Adrenal gland (tissue), 12 donors: ENCODE data around the gene FAF1. TPM values are rescaled to one million over a fixed set of nuclear protein-coding genes. Genes with fewer than 3 reads are reported as not detected.
"Not testable (repeated sequence)": the region's sequence is repeated elsewhere in the genome, so short reads cannot be mapped to it uniquely, and the experiment has no call there.

Source experiments
- DNase-seq, 7 donors: peaks; one replicate each; pipeline ENCODE4 v3.0.0-alpha.2; 2019 to 2020
- H3K27ac ChIP-seq, 5 donors: fragments of 200-600 bp; sonication (generic) in 4 of 5; 1 replicate in 3 of 5; 2 replicates in 2 of 5; pipeline versions ENCODE4 v1.5.1 to v1.8.0; 2016 to 2020; ENCODE audit warnings: mild to moderate bottlenecking in 1 of 5
- H3K27me3 ChIP-seq: fragments of 200-600 bp; 2 replicates; pipeline ENCODE4 v1.8.0; 2021
- H3K36me3 ChIP-seq, 2 donors: fragments of 200-600 bp; replicated peaks in 1 of 2; 1 replicate in 1 of 2; 2 replicates in 1 of 2; pipeline versions ENCODE4 v1.5.1 to v1.8.0; 2018 to 2022
- H3K4me1 ChIP-seq, 2 donors: fragments of 200-600 bp; replicated peaks in 1 of 2; 1 replicate in 1 of 2; 2 replicates in 1 of 2; pipeline versions ENCODE4 v1.5.1 to v1.8.0; 2018 to 2021
- H3K4me3 ChIP-seq, 4 donors: fragments of 200-600 bp; sonication (generic) in 3 of 4; one replicate each; pipeline ENCODE4 v1.5.1; 2016 to 2018
- H3K9me3 ChIP-seq, 3 donors: fragments of 200-600 bp; sonication (generic) in 1 of 3; replicated peaks in 1 of 3; 1 replicate in 2 of 3; 2 replicates in 1 of 3; pipeline versions ENCODE4 v1.5.1 to v1.8.0; 2016 to 2021
- POLR2A ChIP-seq, 2 donors: fragments of 450-650 bp; IDR thresholded peaks; one replicate each; pipeline ENCODE4 v1.6.1; 2017; ENCODE audit warnings: antibody characterized with exemption in 2 of 2, mild to moderate bottlenecking in 2 of 2, moderate library complexity in 1 of 2
- WGBS, 4 donors: extraction: QIAGEN DNeasy Blood & Tissue Kit in 2 of 4; methylation state at CpG; one replicate each; pipeline versions ENCODE4 v1.1.5 to v1.1.7; 2013 to 2017; 5-methylcytosine and 5-hydroxymethylcytosine counted together
- intact Hi-C, 2 donors: fragments of 100-400 bp; cut with DNase I; formaldehyde crosslinking; loops; one replicate each; pipeline versions ENCODE4 v1.14.1 to v1.15.0; 2022 to 2023
- polyA plus RNA-seq, 3 donors: library from polyadenylated mRNA; stranded (reverse); fragments of 200-250 nt in 2 of 3; fragments of 350-450 nt in 1 of 3; fragmentation: Illumina TruSeq in 1 of 3; extraction: RNeasy Lipid Tissue Mini Kit (QIAGEN cat#74804) in 1 of 3; gene quantifications; one replicate each; pipeline ENCODE4 v1.2.3, GENCODE V29; 2013 to 2014
- total RNA-seq, 9 donors: library from RNA; depleted of rRNA in 4 of 9; stranded (reverse); fragments of >200 nt in 4 of 9; fragments of 120-200 nt in 1 of 9; fragmentation: NEBNext Ultra II Directional in 1 of 9; extraction: Animal tissue kit (Norgen Biotek cat#: 25700) in 1 of 9; gene quantifications; one replicate each; pipeline versions ENCODE4 v1.1.0 to v1.2.4, GENCODE V29; 2013 to 2023
- TF ChIP-seq, protein P1 (sequence below), 6 experiments: fragments of 450-650 bp in 4 of 6; fragments of 200-600 bp in 2 of 6; sonication (generic) in 1 of 6; IDR thresholded peaks; 1 replicate in 5 of 6; 2 replicates in 1 of 6; pipeline versions ENCODE4 v1.5.1 to v1.8.0; 2016 to 2021; ENCODE audit warnings: antibody characterized with exemption in 6 of 6, mild to moderate bottlenecking in 2 of 6, moderate library complexity in 1 of 6
- donor health status: healthy with polysubstance abuse.
- donor health status: Bipolar disorder and iron deficiency.
- donor health status: DM: yes; HTN: yes; CAD: no.
- donor health status: DM: no; HTN: no; CAD: no.
- donor health status: DM: no; HTN: no; CAD: no.
- donor health status: DM: yes; HTN: yes; CAD: no.

The FAF1 gene
- total and polyA plus RNA-seq, 12 donors, result 23.4 to 88.4 (median 44.5) TPM

DNA sequence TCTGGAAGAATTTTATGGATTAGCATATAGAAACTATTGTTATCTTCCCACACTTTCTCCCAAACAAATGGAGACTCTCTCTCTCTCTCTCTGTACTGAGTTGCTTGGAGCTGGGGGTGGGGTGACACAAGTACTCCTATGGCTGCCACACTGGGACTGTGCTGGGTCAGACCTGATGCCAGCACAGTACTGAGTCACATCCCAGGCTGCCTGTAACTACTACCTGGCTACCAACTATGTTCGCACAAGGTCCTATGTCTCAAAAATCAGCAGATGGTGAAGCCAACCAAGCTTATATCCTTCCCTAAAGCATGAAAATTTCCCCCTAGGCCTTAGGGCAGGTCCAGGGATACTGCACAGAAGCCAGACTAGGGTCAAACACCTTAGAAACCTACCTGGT is 66.6 kb downstream of the FAF1 start:
- no peak overlapping the region for H3K27ac ChIP-seq
- H3K36me3 ChIP-seq, result no peaks in the 10 kb centered on the region
- no peak overlapping the region for H3K4me3 ChIP-seq
- intact Hi-C loops, result no loop called here
- WGBS, 4 donors, result 93 to 100% (median 100%) methylated on average over 1 of the region's 1 CpG
- H3K9me3 ChIP-seq, result no peaks in the 10 kb centered on the region
- no peaks in the 10 kb centered on the region for H3K4me1 ChIP-seq
- H3K27me3 ChIP-seq, result no peaks in the 10 kb centered on the region
- no peak for TF ChIP-seq POLR2A (IDR thresholded peaks at IDR 0.05)
- TF ChIP-seq, protein P1, sequence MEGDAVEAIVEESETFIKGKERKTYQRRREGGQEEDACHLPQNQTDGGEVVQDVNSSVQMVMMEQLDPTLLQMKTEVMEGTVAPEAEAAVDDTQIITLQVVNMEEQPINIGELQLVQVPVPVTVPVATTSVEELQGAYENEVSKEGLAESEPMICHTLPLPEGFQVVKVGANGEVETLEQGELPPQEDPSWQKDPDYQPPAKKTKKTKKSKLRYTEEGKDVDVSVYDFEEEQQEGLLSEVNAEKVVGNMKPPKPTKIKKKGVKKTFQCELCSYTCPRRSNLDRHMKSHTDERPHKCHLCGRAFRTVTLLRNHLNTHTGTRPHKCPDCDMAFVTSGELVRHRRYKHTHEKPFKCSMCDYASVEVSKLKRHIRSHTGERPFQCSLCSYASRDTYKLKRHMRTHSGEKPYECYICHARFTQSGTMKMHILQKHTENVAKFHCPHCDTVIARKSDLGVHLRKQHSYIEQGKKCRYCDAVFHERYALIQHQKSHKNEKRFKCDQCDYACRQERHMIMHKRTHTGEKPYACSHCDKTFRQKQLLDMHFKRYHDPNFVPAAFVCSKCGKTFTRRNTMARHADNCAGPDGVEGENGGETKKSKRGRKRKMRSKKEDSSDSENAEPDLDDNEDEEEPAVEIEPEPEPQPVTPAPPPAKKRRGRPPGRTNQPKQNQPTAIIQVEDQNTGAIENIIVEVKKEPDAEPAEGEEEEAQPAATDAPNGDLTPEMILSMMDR (IDR thresholded peaks at IDR 0.05), result no peak
- no peak for DNase-seq

DNA sequence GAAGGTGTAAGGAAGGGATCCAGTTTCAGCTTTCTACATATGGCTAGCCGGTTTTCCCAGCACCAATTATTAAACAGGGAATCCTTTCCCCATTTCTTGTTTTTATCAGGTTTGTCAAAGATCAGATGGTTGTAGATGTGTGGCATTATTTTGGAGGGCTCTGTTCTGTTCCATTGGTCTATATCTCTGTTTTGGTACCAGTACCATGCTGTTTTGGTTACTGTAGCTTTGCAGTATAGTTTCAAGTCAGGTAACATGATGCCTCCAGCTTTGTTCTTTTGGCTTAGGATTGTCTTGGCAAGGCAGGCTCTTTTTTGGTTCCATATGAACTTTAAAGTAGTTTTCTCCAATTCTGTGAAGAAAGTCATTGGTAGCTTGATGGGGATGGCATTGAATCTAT is 72.5 kb downstream of the FAF1 start:
- H3K4me1 ChIP-seq, H3K4me3 ChIP-seq, H3K36me3 ChIP-seq, H3K27ac ChIP-seq, H3K27me3 ChIP-seq, H3K9me3 ChIP-seq, DNase-seq, intact Hi-C loops: not testable (repeated sequence)
- WGBS, 4 donors, result 96 to 100% (median 98%) methylated on average over 1 of the region's 1 CpG

DNA sequence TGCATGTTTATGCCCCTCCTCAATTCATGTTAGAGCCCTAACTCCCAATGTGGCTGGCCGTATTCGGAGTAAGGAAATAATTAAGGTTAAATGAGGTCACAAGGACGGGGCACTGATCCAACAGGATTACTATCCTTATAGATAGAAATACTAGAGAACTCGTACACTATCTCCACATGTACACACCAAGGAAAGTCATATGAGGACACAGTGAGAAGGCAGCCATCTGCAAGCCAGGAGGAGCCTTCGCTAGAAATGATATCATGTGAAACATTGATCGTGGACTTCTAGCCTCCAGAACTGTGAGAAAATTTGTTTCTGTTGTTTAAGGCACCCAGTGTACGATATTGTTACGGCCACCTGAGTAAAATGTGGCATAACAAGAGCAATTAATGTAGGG is 79.7 kb downstream of the FAF1 start:
- peak in 1 of 7 donors; percentile 1 for DNase-seq
- Histone ChIP-seq H3K27ac (no peak overlapping the region), H3K4me3 (no peak overlapping the region), H3K36me3 (no peaks in the 10 kb centered on the region), H3K4me1 (peaks cover 5 to 10% of the 10 kb centered on the region in 2 donors), H3K9me3 (no peaks in the 10 kb centered on the region), H3K27me3 (no peaks in the 10 kb centered on the region)
- WGBS, 4 donors, result 66 to 70% (median 69%) methylated on average over 8 of the region's 8 CpGs
- intact Hi-C loops, result no loop called here
- TF ChIP-seq, protein P1 (IDR thresholded peaks at IDR 0.05), result no peak
- no peak for TF ChIP-seq POLR2A (IDR thresholded peaks at IDR 0.05)

DNA sequence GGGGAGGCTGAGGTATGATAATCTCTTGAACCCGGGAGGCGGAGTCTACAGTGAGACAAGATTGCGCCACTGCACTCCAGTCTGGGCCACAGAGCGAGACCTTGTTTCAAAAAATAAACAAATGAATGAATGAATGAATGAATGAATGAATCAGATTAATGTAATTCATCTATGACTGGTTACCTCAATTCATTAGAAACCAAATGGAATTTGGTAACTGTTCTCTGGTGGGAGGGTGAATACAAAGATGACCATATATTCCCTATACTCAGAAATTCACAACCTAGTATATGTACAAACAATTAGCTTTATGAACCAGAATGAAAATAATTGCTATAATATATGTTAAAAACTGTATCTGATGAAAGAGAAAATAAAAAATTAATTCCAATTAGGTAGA is 80.9 kb downstream of the FAF1 start:
- no peak for TF ChIP-seq POLR2A (IDR thresholded peaks at IDR 0.05)
- TF ChIP-seq, protein P1 (IDR thresholded peaks at IDR 0.05), result no peak
- Histone ChIP-seq H3K36me3 (no peaks in the 10 kb centered on the region), H3K9me3 (no peaks in the 10 kb centered on the region), H3K27ac (no peak overlapping the region), H3K27me3 (no peaks in the 10 kb centered on the region), H3K4me1 (peaks cover 5 to 10% of the 10 kb centered on the region in 2 donors), H3K4me3 (no peak overlapping the region)
- intact Hi-C loops, result loop anchor here in 1 of 2 donors (10.0 kb wide), 1 partner anchor 306 kb away; no protein-coding TSS in a partner anchor
- WGBS, 4 donors, result 95 to 99% (median 98%) methylated on average over 4 of the region's 4 CpGs
- no peak for DNase-seq

DNA sequence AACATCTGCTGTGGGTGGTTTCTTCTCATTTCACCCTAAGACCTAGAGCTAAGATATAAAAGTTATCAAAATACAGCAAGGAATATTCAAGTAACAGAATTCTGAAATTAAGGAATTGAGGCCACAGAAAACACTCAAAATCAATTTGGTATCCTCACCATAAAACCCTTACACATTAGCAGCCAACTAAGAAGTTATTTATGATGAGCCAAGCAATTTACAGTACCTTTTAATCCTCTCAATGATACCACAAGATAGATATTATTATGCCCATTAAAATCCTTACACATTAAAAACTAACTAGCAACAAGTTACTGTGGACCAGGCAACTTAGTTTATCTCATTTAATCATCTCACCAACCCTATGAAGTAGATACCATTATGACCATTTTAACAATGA is 81.6 kb downstream of the FAF1 start:
- Histone ChIP-seq H3K4me1 (peaks cover 5 to 10% of the 10 kb centered on the region in 2 donors), H3K4me3 (no peak overlapping the region), H3K27ac (no peak overlapping the region), H3K36me3 (no peaks in the 10 kb centered on the region), H3K27me3 (no peaks in the 10 kb centered on the region), H3K9me3 (no peaks in the 10 kb centered on the region)
- TF ChIP-seq, protein P1 (IDR thresholded peaks at IDR 0.05), result no peak
- TF ChIP-seq POLR2A (IDR thresholded peaks at IDR 0.05), result no peak
- no peak for DNase-seq
- intact Hi-C loops, result loop anchor here in 1 of 2 donors (10.0 kb wide), 1 partner anchor 306 kb away; no protein-coding TSS in a partner anchor
